SU-DHL-6 (cell line): ENCODE measurements around the gene FBLN7.

Source experiments
- EZH2phosphoT487 ChIP-seq: fragments of 200-600 bp; sonication (generic), shearing (Covaris generic); conservative IDR thresholded peaks from 2 replicates; pipeline ENCODE4 v1.6.1; 2018; ENCODE audit warnings: mild to moderate bottlenecking, antibody characterized with exemption, low read length, moderate library complexity, mixed read lengths
- TF ChIP-seq, protein P1 (sequence below): fragments of 200-600 bp; sonication (generic); IDR thresholded peaks from one replicate; pipeline ENCODE4 v1.5.1; 2017; ENCODE audit warnings: antibody characterized with exemption, mild to moderate bottlenecking, low read length, moderate library complexity; ENCODE audit not compliant: insufficient read depth, poor library complexity, severe bottlenecking

DNA sequence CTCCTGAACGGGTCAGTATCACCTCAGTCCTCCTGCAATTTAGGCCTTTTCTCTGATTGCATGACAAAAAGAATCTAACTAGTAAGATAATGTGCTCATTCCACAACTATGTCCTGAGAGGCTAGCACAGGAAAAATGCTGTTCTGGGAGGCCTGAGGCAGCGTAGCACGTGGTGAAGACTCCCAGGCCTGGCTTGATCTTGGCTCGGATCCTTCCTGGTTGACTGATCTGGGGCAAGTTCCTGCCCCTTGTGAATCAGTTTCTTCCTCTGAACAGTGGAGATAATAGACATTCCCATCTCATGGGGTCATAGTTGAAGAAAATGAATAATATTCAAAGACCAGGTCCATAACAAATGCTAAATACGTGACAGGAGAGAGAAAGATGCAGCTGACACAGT is 12.3 kb downstream of the FBLN7 start:
- TF ChIP-seq, protein P1, sequence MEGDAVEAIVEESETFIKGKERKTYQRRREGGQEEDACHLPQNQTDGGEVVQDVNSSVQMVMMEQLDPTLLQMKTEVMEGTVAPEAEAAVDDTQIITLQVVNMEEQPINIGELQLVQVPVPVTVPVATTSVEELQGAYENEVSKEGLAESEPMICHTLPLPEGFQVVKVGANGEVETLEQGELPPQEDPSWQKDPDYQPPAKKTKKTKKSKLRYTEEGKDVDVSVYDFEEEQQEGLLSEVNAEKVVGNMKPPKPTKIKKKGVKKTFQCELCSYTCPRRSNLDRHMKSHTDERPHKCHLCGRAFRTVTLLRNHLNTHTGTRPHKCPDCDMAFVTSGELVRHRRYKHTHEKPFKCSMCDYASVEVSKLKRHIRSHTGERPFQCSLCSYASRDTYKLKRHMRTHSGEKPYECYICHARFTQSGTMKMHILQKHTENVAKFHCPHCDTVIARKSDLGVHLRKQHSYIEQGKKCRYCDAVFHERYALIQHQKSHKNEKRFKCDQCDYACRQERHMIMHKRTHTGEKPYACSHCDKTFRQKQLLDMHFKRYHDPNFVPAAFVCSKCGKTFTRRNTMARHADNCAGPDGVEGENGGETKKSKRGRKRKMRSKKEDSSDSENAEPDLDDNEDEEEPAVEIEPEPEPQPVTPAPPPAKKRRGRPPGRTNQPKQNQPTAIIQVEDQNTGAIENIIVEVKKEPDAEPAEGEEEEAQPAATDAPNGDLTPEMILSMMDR, result no peak
- TF ChIP-seq EZH2phosphoT487, result no peak
